SK-N-SH (cell line): ENCODE measurements around the gene KNTC1. TPM values are rescaled to one million over a fixed set of nuclear protein-coding genes. Genes with fewer than 3 reads are reported as not detected.
"Not testable (repeated sequence)": the region's sequence is repeated elsewhere in the genome, so short reads cannot be mapped to it uniquely, and the experiment has no call there.

Source experiments
- CTCF ChIA-PET: fragments of 300-600, 350-600 bp; formaldehyde crosslinking; extraction: SDS; loops from one replicate; lab custom pipeline; 2021; lab: Yijun Ruan, JAX
- POLR2A ChIA-PET: fragments of 350-600 bp; sonication (Branson Sonifier 250); formaldehyde crosslinking; extraction: SDS; loops from one replicate; lab custom pipeline; 2020; ENCODE audit warnings: antibody characterized with exemption, inconsistent platforms; lab: Yijun Ruan, JAX
- DNase-seq: peaks from one replicate; pipeline ENCODE4 v3.0.0; 2012
- H2AFZ ChIP-seq: fragments of 200-600 bp; sonication (generic); 2 replicates; pipeline ENCODE4 v1.8.1; 2016; ENCODE audit warnings: antibody characterized with exemption, mild to moderate bottlenecking, low read depth
- H3F3A ChIP-seq: fragments of 200-600 bp; sonication (generic); replicated peaks from 2 replicates; pipeline ENCODE3; 2016; ENCODE audit warnings: antibody characterized with exemption, mild to moderate bottlenecking; ENCODE audit not compliant: insufficient read depth
- H3K27ac ChIP-seq, 2 experiments: fragments of 200-500 bp in 1 of 2; fragments of 200-600 bp in 1 of 2; sonication (Bioruptor generic) in 1 of 2; sonication (generic), shearing (Covaris generic) in 1 of 2; 2 replicates each; pipeline versions ENCODE4 v1.5.1 to v1.6.1; 2014 to 2016; ENCODE audit warnings: low read depth in 2 of 2, inconsistent platforms in 1 of 2, low read length in 1 of 2, mild to moderate bottlenecking in 1 of 2, mixed read lengths in 1 of 2
- H3K27me3 ChIP-seq: fragments of 200-600 bp; sonication (generic), shearing (Covaris generic); 2 replicates; pipeline ENCODE4 v1.6.1; 2016; ENCODE audit warnings: mixed run types; ENCODE audit not compliant: insufficient read depth
- H3K36me3 ChIP-seq, 2 experiments: fragments of 200-500 bp in 1 of 2; fragments of 200-600 bp in 1 of 2; sonication (Bioruptor generic) in 1 of 2; sonication (generic) in 1 of 2; replicated peaks in 1 of 2; 2 replicates each; pipeline versions ENCODE3 to v1.5.1; 2014 to 2016; ENCODE audit warnings: low read length in 1 of 2, mild to moderate bottlenecking in 1 of 2; ENCODE audit not compliant: insufficient read depth in 2 of 2, control insufficient read depth in 1 of 2
- H3K4me1 ChIP-seq, 2 experiments: fragments of 200-500 bp in 1 of 2; fragments of 200-600 bp in 1 of 2; sonication (Bioruptor generic) in 1 of 2; sonication (generic), shearing (Covaris generic) in 1 of 2; 2 replicates each; pipeline versions ENCODE4 v1.5.1 to v1.6.1; 2014 to 2016; ENCODE audit warnings: low read depth in 1 of 2, low read length in 1 of 2, mixed run types in 1 of 2; ENCODE audit not compliant: insufficient read depth in 2 of 2, control insufficient read depth in 1 of 2
- H3K4me2 ChIP-seq: fragments of 200-600 bp; sonication (generic), shearing (Covaris generic); 2 replicates; pipeline ENCODE4 v1.6.1; 2017; ENCODE audit warnings: mixed run types
- H3K4me3 ChIP-seq, 2 experiments: fragments of 200-500 bp in 1 of 2; fragments of 200-600 bp in 1 of 2; sonication (Bioruptor generic) in 1 of 2; sonication (generic), shearing (Covaris generic) in 1 of 2; 2 replicates each; pipeline versions ENCODE4 v1.5.1 to v1.8.1; 2014 to 2016; ENCODE audit warnings: low read depth in 2 of 2, inconsistent platforms in 1 of 2, low read length in 1 of 2, mild to moderate bottlenecking in 1 of 2, mixed read lengths in 1 of 2, moderate library complexity in 1 of 2
- H3K79me2 ChIP-seq: fragments of 200-600 bp; sonication (generic); 2 replicates; pipeline ENCODE4 v1.8.1; 2017; ENCODE audit warnings: mild to moderate bottlenecking; ENCODE audit not compliant: insufficient read depth
- H3K9ac ChIP-seq: fragments of 200-600 bp; sonication (generic); 2 replicates; pipeline ENCODE4 v1.6.1; 2017; ENCODE audit warnings: mixed run types
- H3K9me2 ChIP-seq: fragments of 200-600 bp; sonication (generic); 2 replicates; pipeline ENCODE4 v1.6.1; 2017; ENCODE audit warnings: mixed run types
- H3K9me3 ChIP-seq: fragments of 200-600 bp; sonication (generic); 2 replicates; pipeline ENCODE4 v1.6.1; 2017; ENCODE audit warnings: mixed run types, mild to moderate bottlenecking, moderate library complexity
- H4K20me1 ChIP-seq: fragments of 200-600 bp; sonication (generic); 2 replicates; pipeline ENCODE4 v1.6.1; 2017; ENCODE audit warnings: mild to moderate bottlenecking, mixed run types; ENCODE audit not compliant: insufficient read depth
- EP300 ChIP-seq, 2 experiments: IDR thresholded peaks; 2 replicates each; pipeline versions ENCODE4 v1.4.0 to v1.6.1; 2012; ENCODE audit warnings: borderline replicate concordance in 1 of 2, low read depth in 1 of 2, low read length in 1 of 2
- EZH2phosphoT487 ChIP-seq: fragments of 200-600 bp; sonication (generic); IDR thresholded peaks from 2 replicates; pipeline ENCODE4 v1.6.1; 2017; ENCODE audit warnings: low read depth, mixed run types, mild to moderate bottlenecking, antibody characterized with exemption, moderate library complexity, borderline replicate concordance
- FOSL2 ChIP-seq: IDR thresholded peaks from 2 replicates; pipeline ENCODE4 v1.4.0; 2012; ENCODE audit warnings: low read depth, mild to moderate bottlenecking, moderate library complexity, borderline replicate concordance
- FOXJ3 ChIP-seq: sonication (generic); formaldehyde crosslinking; IDR thresholded peaks from 2 replicates; pipeline ENCODE4 v1.5.1; 2020; ENCODE audit warnings: mild to moderate bottlenecking, missing genetic modification reagents
- FOXM1 ChIP-seq: IDR thresholded peaks from 2 replicates; pipeline ENCODE4 v1.4.0; 2012; ENCODE audit warnings: low read depth, mild to moderate bottlenecking
- GABPA ChIP-seq: IDR thresholded peaks from 2 replicates; pipeline ENCODE4 v1.4.0; 2012; ENCODE audit warnings: low read depth, mild to moderate bottlenecking
- JUND ChIP-seq: IDR thresholded peaks from 2 replicates; pipeline ENCODE4 v1.4.0; 2012
- MXI1 ChIP-seq: IDR thresholded peaks from 2 replicates; pipeline ENCODE4 v1.6.1; 2012; ENCODE audit warnings: mild to moderate bottlenecking, low read depth, low read length, improper control_type of control experiment
- NFIC ChIP-seq: IDR thresholded peaks from 2 replicates; pipeline ENCODE4 v1.4.0; 2012; ENCODE audit warnings: borderline replicate concordance
- NRF1 ChIP-seq: IDR thresholded peaks from 2 replicates; pipeline ENCODE4 v1.6.1; 2012; ENCODE audit warnings: low read depth, mild to moderate bottlenecking, low read length
- RAD21 ChIP-seq: IDR thresholded peaks from 2 replicates; pipeline ENCODE4 v1.6.1; 2012; ENCODE audit warnings: mild to moderate bottlenecking, low read length
- RFX5 ChIP-seq: IDR thresholded peaks from 2 replicates; pipeline ENCODE4 v1.6.1; 2012; ENCODE audit warnings: mild to moderate bottlenecking, improper control_type of control experiment, low read length
- RXRA ChIP-seq: IDR thresholded peaks from 2 replicates; pipeline ENCODE4 v1.4.0; 2012; ENCODE audit warnings: low read depth, mild to moderate bottlenecking, borderline replicate concordance
- SIN3A ChIP-seq: IDR thresholded peaks from 2 replicates; pipeline ENCODE4 v1.6.1; 2012; ENCODE audit warnings: low read depth, mild to moderate bottlenecking, low read length, moderate library complexity, borderline replicate concordance
- SMC3 ChIP-seq: IDR thresholded peaks from 2 replicates; pipeline ENCODE4 v1.6.1; 2012; ENCODE audit warnings: low read depth, low read length, improper control_type of control experiment
- TAF1 ChIP-seq: IDR thresholded peaks from 2 replicates; pipeline ENCODE4 v1.6.1; 2012; ENCODE audit warnings: low read depth, mild to moderate bottlenecking, low read length, moderate library complexity, borderline replicate concordance
- TEAD4 ChIP-seq: IDR thresholded peaks from 2 replicates; pipeline ENCODE4 v1.4.0; 2012; ENCODE audit warnings: mild to moderate bottlenecking, borderline replicate concordance; ENCODE audit not compliant: insufficient read depth
- USF1 ChIP-seq: IDR thresholded peaks from 2 replicates; pipeline ENCODE4 v1.4.0; 2012; ENCODE audit warnings: low read depth, borderline replicate concordance
- WGBS: methylation state at CpG from one replicate; pipeline ENCODE4 v1.1.6; 2017; ENCODE audit warnings: low lambda C conversion rate; 5-methylcytosine and 5-hydroxymethylcytosine counted together
- polyA plus RNA-seq, 3 experiments: library from polyadenylated mRNA; depleted of rRNA; stranded (reverse); fragments of >200 nt; gene quantifications; 2 replicates each; pipeline ENCODE4 v1.2.3, GENCODE V29; 2012
- TF ChIP-seq, protein P1 (sequence below): IDR thresholded peaks from 2 replicates; pipeline ENCODE4 v1.6.1; 2012; ENCODE audit warnings: mild to moderate bottlenecking, low read depth, low read length, moderate library complexity

The KNTC1 gene
- polyA plus RNA-seq, 1 of the 3 experiments (the other 2 are of a cell fraction) = 13.2 TPM

GRCh38 chr12:122569288-122569687 lies 42.2 kb downstream of the KNTC1 start:
- CTCF ChIA-PET = interaction anchor here (0.7 to 0.8 kb wide), 2 partner anchors 12 to 113 kb away, joined by 3 read pairs; no protein-coding TSS in a partner anchor
- Histone ChIP-seq H3K9me3 (no peaks in the 10 kb centered on the region), H3K9me2 (0 out of 2 replicates have a peak, but pooled peaks cover 3% of the 10 kb centered on the region), H3K4me1 (no peaks in the 10 kb centered on the region), H3F3A (peaks cover 17% of the 10 kb centered on the region), H3K4me3 (no peak overlapping the region), H3K4me2 (no peak overlapping the region), H3K36me3 (peaks cover 17 to 43% of the 10 kb centered on the region in 2 experiments), H2AFZ (no peak overlapping the region), H3K27me3 (no peaks in the 10 kb centered on the region), H4K20me1 (no peaks in the 10 kb centered on the region), H3K9ac (no peak overlapping the region), H3K79me2 (no peaks in the 10 kb centered on the region), H3K27ac (no peak overlapping the region)
- no peak for TF ChIP-seq FOSL2
- no peak for TF ChIP-seq NFIC
- no peak for TF ChIP-seq EP300 (IDR thresholded peaks at IDR 0.05; ENCODE audit: borderline replicate concordance in 1 of 2, low read depth in 1 of 2, low read length in 1 of 2)
- TF ChIP-seq RXRA = no peak
- TF ChIP-seq RAD21 = no peak
- no peak for TF ChIP-seq FOXJ3 (CRISPR knock-in tag)
- no peak for TF ChIP-seq TEAD4
- no peak for TF ChIP-seq GABPA
- no peak for TF ChIP-seq FOXM1
- no peak for TF ChIP-seq EZH2phosphoT487
- TF ChIP-seq TAF1 = no peak
- TF ChIP-seq SMC3 = no peak
- no peak for TF ChIP-seq MXI1
- no peak for TF ChIP-seq RFX5
- TF ChIP-seq USF1 = no peak
- TF ChIP-seq, protein P1, sequence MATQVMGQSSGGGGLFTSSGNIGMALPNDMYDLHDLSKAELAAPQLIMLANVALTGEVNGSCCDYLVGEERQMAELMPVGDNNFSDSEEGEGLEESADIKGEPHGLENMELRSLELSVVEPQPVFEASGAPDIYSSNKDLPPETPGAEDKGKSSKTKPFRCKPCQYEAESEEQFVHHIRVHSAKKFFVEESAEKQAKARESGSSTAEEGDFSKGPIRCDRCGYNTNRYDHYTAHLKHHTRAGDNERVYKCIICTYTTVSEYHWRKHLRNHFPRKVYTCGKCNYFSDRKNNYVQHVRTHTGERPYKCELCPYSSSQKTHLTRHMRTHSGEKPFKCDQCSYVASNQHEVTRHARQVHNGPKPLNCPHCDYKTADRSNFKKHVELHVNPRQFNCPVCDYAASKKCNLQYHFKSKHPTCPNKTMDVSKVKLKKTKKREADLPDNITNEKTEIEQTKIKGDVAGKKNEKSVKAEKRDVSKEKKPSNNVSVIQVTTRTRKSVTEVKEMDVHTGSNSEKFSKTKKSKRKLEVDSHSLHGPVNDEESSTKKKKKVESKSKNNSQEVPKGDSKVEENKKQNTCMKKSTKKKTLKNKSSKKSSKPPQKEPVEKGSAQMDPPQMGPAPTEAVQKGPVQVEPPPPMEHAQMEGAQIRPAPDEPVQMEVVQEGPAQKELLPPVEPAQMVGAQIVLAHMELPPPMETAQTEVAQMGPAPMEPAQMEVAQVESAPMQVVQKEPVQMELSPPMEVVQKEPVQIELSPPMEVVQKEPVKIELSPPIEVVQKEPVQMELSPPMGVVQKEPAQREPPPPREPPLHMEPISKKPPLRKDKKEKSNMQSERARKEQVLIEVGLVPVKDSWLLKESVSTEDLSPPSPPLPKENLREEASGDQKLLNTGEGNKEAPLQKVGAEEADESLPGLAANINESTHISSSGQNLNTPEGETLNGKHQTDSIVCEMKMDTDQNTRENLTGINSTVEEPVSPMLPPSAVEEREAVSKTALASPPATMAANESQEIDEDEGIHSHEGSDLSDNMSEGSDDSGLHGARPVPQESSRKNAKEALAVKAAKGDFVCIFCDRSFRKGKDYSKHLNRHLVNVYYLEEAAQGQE = no peak
- no peak for TF ChIP-seq JUND
- TF ChIP-seq SIN3A = no peak
- TF ChIP-seq NRF1 = no peak
- POLR2A ChIA-PET = no interaction called here
- no peak for DNase-seq
- 99% methylated on average over 5 of the region's 5 CpGs for WGBS

DNA sequence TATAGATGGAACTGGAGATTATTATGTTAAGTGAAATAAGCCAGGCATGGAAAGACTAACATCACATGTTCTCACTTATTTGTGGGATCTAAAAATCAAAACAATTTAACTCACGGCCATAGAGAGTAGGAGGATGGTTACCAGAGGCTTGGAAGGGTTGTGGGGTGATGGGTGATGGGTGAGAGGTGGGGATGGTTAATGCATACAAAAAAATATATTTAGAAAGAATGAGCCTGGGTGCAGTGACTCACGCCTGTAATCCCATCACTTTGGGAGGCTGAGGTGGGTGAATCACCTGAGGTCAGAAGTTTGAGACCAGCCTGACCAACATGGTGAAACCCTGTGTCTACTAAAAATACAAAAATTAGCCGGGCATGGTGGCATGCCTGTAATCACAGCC lies 43.0 kb downstream of the KNTC1 start:
- H3K4me2 ChIP-seq, H3K9ac ChIP-seq, CTCF ChIA-PET, H3K27me3 ChIP-seq, H3K9me3 ChIP-seq, H3K79me2 ChIP-seq, H3K4me3 ChIP-seq, DNase-seq, H4K20me1 ChIP-seq, H3K4me1 ChIP-seq, POLR2A ChIA-PET, H3K27ac ChIP-seq, H2AFZ ChIP-seq, H3K9me2 ChIP-seq: not testable (repeated sequence)
- 67% methylated on average over 3 of the region's 3 CpGs for WGBS
- Histone ChIP-seq H3F3A (peaks cover 17% of the 10 kb centered on the region), H3K36me3 (peaks cover 21 to 47% of the 10 kb centered on the region in 2 experiments)
